ACC112 (cell line): ENCODE measurements around the gene INAFM1.
A peak's percentile ranks its signal among the peaks of the same experiment; 100 is the strongest.
"Not testable (repeated sequence)": the region's sequence is repeated elsewhere in the genome, so short reads cannot be mapped to it uniquely, and the experiment has no call there.

Experiments
- H2AFZ ChIP-seq: fragments of 200-600 bp; sonication (generic); one replicate; pipeline ENCODE4 v1.6.0; 2017; ENCODE audit warnings: antibody characterized with exemption, low read length; ENCODE audit not compliant: unreplicated experiment
- H3K27ac ChIP-seq: fragments of 200-600 bp; sonication (generic); 2 replicates; pipeline ENCODE4 v1.5.1; 2014; ENCODE audit warnings: low read depth, mild to moderate bottlenecking, antibody characterized with exemption, low read length, moderate library complexity
- H3K27me3 ChIP-seq: fragments of 200-600 bp; sonication (generic); 2 replicates; pipeline ENCODE4 v1.6.1; 2014; ENCODE audit warnings: mild to moderate bottlenecking, antibody characterized with exemption, low read length, moderate library complexity, mixed read lengths; ENCODE audit not compliant: insufficient read depth
- H3K36me3 ChIP-seq: fragments of 200-600 bp; sonication (generic); 2 replicates; pipeline ENCODE4 v1.6.1; 2016; ENCODE audit warnings: mild to moderate bottlenecking, antibody characterized with exemption, low read length, moderate library complexity, mixed read lengths; ENCODE audit not compliant: insufficient read depth
- H3K4me1 ChIP-seq: fragments of 200-600 bp; sonication (generic); one replicate; pipeline ENCODE4 v1.6.1; 2016; ENCODE audit warnings: low read length, mixed read lengths; ENCODE audit not compliant: insufficient read depth, unreplicated experiment, control insufficient read depth
- H3K4me3 ChIP-seq: fragments of 200-600 bp; sonication (generic); 2 replicates; pipeline ENCODE4 v1.5.1; 2014; ENCODE audit warnings: mild to moderate bottlenecking, low read depth, low read length
- H3K79me2 ChIP-seq: fragments of 200-600 bp; sonication (generic); one replicate; pipeline ENCODE4 v1.6.0; 2016; ENCODE audit warnings: low read length; ENCODE audit not compliant: control insufficient read depth, unreplicated experiment, insufficient read depth

Gene INAFM1

GRCh38 chr19:47243364-47243775 is 31.3 kb upstream of the INAFM1 start:
- peaks cover 8% of the 10 kb centered on the region for H3K4me1 ChIP-seq
- peak overlapping the region; percentile 49; the same call in 1 of the 2 replicates for H3K27ac ChIP-seq
- H2AFZ ChIP-seq = no peak overlapping the region

GRCh38 chr19:47243776-47244547 is 30.7 kb upstream of the INAFM1 start:
- H2AFZ ChIP-seq = no peak overlapping the region
- no peaks in the 10 kb centered on the region for H3K36me3 ChIP-seq
- peak overlapping the region; percentile 49 for H3K27ac ChIP-seq
- H3K79me2 ChIP-seq = no peaks in the 10 kb centered on the region
- peaks cover 5% of the 10 kb centered on the region; the same call in 1 of the 2 replicates for H3K27me3 ChIP-seq
- H3K4me1 ChIP-seq = peaks cover 8% of the 10 kb centered on the region
- peak overlapping the region; percentile 65 for H3K4me3 ChIP-seq

More at GRCh38 chr19:47243364-47243775, 31.3 kb upstream of the INAFM1 start:
- Histone ChIP-seq H3K36me3 (no peaks in the 10 kb centered on the region), H3K4me3 (peak overlapping the region; percentile 65), H3K79me2 (no peaks in the 10 kb centered on the region), H3K27me3 (peaks cover 5% of the 10 kb centered on the region; the same call in 1 of the 2 replicates)

DNA sequence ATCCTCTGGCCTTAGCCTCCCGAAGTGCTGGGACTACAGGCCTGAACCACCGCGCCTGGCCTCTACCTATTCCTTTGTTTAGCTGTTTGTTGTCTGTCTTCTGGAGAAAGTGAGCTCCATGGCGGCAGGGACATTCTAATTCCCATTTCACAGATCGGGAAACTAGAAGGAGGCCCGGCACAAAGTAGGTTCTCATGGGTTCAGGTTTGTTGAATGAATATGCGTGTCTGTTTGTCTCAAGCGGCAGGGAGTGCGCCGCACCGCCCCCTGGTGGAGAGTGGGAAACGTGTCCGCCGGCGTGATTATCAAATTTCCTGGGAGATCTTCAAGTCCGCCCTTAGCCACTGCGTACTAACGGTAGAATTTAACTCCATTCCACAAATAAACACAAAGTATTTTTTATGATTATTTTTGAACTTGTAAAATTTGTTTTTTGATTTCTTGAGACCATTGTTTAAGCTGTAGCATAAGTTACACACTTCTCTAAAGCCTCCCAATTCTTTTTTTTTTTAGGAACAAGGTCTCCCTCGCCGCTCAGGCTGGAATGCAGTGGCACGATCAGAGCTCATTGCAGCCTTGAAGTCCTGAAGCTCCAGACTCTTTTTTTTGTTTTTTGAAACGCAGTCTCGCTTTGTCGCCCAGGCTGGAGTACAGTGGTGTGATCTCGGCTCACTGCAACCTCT is 27.2 kb upstream of the INAFM1 start:
- H3K27ac ChIP-seq = no peak overlapping the region
- H2AFZ ChIP-seq = no peak overlapping the region
- no peaks in the 10 kb centered on the region for H3K27me3 ChIP-seq
- H3K36me3 ChIP-seq = no peaks in the 10 kb centered on the region
- H3K4me1 ChIP-seq = no peaks in the 10 kb centered on the region
- H3K79me2 ChIP-seq = no peaks in the 10 kb centered on the region
- 0 out of 2 replicates have a peak overlapping the region, but pooled peaks have one; percentile 3 for H3K4me3 ChIP-seq

GRCh38 chr19:47253016-47253415 is 21.7 kb upstream of the INAFM1 start:
- H3K4me3 ChIP-seq = not testable (repeated sequence)

DNA sequence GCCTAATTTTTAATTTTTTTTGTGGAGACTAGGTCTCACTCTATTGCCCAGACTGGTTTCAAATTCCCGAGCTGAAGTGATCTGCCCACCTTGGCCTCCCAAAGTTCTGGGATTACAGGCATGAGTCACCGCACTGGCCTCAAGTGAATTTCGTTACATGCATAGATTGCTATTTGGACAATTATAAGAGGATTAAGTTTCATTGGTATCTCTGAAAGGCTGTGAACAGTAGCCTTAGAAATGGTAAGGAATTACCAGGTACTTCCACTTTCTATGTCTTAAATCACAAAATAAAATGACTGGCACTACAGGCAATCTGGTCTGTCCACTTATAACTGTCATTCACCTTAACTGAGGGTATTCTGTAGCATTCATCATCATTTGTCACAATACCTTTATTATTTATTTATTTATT is 21.2 kb upstream of the INAFM1 start:
- H3K27ac ChIP-seq = peak overlapping the region; percentile 3
- H2AFZ ChIP-seq = no peak overlapping the region

More at GRCh38 chr19:47253016-47253415, 21.7 kb upstream of the INAFM1 start:
- H3K79me2 ChIP-seq, H3K4me1 ChIP-seq, H3K36me3 ChIP-seq, H2AFZ ChIP-seq, H3K27me3 ChIP-seq: not testable (repeated sequence)
- peak overlapping the region; percentile 3; the same call in 1 of the 2 replicates for H3K27ac ChIP-seq

GRCh38 chr19:47253970-47254369 is 20.7 kb upstream of the INAFM1 start:
- Histone ChIP-seq H3K4me3 (no peak overlapping the region), H3K27ac (peak overlapping the region; percentile 3), H3K4me1 (peaks cover 13% of the 10 kb centered on the region), H3K79me2 (peaks cover 11% of the 10 kb centered on the region), H3K27me3 (no peaks in the 10 kb centered on the region), H2AFZ (no peak overlapping the region), H3K36me3 (no peaks in the 10 kb centered on the region)

More for the DNA sequence above, 21.2 kb upstream of the INAFM1 start:
- peaks cover 8% of the 10 kb centered on the region for H3K4me1 ChIP-seq
- no peaks in the 10 kb centered on the region for H3K27me3 ChIP-seq
- peaks cover 6% of the 10 kb centered on the region for H3K79me2 ChIP-seq
- no peaks in the 10 kb centered on the region for H3K36me3 ChIP-seq
- no peak overlapping the region for H3K4me3 ChIP-seq

- peak within 1 kb of the TSS; percentile 57 for H2AFZ ChIP-seq
- no peaks in the 10 kb centered on the region for H3K27me3 ChIP-seq
Observed at GRCh38 chr19:47255879-47256692, 18.6 kb upstream of the INAFM1 start, which contains the start of gene CCDC9. Gene CCDC9 (plus strand): TSS chr19:47256525. CDS start chr19:47258401, 1,876 bp downstream.

GRCh38 chr19:47256693-47257410 is 17.8 kb upstream of the INAFM1 start:
- peak overlapping the region; percentile 80 for H3K4me3 ChIP-seq
- H3K4me1 ChIP-seq = peaks cover 16% of the 10 kb centered on the region
- H3K27me3 ChIP-seq = no peaks in the 10 kb centered on the region
- peaks cover 24% of the 10 kb centered on the region for H3K79me2 ChIP-seq
- H2AFZ ChIP-seq = no peak overlapping the region
- H3K27ac ChIP-seq = peak overlapping the region; percentile 88
- H3K36me3 ChIP-seq = 0 out of 2 replicates have a peak, but pooled peaks cover 3% of the 10 kb centered on the region

More at GRCh38 chr19:47255879-47256692, 18.6 kb upstream of the INAFM1 start, which contains the start of gene CCDC9:
- Histone ChIP-seq H3K27ac (peak within 1 kb of the TSS; percentile 88), H3K36me3 (0 out of 2 replicates have a peak, but pooled peaks cover under 1% of the 10 kb centered on the region), H3K4me1 (peaks cover 16% of the 10 kb centered on the region), H3K79me2 (peaks cover 24% of the 10 kb centered on the region), H3K4me3 (peak within 1 kb of the TSS; percentile 80)

DNA sequence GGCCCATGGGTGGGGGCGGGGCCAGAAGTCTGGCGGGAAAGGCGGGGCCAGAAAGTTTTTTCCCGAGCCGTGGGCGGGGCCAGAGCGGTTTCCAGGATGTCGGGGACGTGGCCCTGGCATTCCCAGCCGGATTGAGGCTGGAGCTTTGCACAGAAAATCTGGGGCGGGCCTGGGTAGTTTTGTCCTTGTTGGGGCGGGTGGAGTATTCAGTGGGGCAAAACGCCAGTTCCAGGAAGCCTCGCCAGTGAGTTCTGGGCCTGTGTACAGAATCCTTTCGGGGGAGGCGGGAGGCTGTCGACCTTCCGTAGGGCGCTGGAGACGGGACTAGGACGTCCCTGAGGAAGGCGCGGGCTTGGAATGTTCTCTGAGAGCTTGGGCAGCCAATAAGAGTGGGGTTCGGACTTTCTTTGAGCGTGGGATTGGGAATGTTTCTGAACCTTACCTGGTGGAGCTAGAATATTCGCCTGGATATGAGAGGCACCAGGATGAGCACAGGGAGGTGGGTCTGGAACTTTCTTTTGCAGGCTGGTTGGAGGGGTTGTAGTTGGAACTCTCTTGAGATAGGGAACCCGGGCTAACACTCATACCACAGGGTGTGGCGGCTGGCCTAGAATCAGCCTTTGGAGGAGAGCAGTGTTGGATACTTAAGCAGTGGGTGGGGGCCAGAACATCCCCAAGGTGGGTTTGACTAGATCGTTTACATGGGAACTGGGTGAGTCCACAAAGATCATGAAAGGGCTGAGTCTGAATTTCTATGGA is 17.1 kb upstream of the INAFM1 start:
- Histone ChIP-seq H3K79me2 (peaks cover 24% of the 10 kb centered on the region), H2AFZ (no peak overlapping the region), H3K4me3 (peak overlapping the region; percentile 80), H3K27me3 (no peaks in the 10 kb centered on the region), H3K27ac (peak overlapping the region; percentile 88), H3K36me3 (0 out of 2 replicates have a peak, but pooled peaks cover 3% of the 10 kb centered on the region), H3K4me1 (peaks cover 16% of the 10 kb centered on the region)
